SKM-1 treated with dmso at 0.1 percent for 144 hours (cell line): ENCODE data around the gene PRIMPOL.
"Not testable (repeated sequence)": the region's sequence is repeated elsewhere in the genome, so short reads cannot be mapped to it uniquely, and the experiment has no call there.

Source experiments
- DNase-seq: peaks from one replicate; lab custom pipeline; 2025; ENCODE audit not compliant: unreplicated experiment; lab: John Stamatoyannopoulos, UW

Gene PRIMPOL, protein sequence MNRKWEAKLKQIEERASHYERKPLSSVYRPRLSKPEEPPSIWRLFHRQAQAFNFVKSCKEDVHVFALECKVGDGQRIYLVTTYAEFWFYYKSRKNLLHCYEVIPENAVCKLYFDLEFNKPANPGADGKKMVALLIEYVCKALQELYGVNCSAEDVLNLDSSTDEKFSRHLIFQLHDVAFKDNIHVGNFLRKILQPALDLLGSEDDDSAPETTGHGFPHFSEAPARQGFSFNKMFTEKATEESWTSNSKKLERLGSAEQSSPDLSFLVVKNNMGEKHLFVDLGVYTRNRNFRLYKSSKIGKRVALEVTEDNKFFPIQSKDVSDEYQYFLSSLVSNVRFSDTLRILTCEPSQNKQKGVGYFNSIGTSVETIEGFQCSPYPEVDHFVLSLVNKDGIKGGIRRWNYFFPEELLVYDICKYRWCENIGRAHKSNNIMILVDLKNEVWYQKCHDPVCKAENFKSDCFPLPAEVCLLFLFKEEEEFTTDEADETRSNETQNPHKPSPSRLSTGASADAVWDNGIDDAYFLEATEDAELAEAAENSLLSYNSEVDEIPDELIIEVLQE

DNA sequence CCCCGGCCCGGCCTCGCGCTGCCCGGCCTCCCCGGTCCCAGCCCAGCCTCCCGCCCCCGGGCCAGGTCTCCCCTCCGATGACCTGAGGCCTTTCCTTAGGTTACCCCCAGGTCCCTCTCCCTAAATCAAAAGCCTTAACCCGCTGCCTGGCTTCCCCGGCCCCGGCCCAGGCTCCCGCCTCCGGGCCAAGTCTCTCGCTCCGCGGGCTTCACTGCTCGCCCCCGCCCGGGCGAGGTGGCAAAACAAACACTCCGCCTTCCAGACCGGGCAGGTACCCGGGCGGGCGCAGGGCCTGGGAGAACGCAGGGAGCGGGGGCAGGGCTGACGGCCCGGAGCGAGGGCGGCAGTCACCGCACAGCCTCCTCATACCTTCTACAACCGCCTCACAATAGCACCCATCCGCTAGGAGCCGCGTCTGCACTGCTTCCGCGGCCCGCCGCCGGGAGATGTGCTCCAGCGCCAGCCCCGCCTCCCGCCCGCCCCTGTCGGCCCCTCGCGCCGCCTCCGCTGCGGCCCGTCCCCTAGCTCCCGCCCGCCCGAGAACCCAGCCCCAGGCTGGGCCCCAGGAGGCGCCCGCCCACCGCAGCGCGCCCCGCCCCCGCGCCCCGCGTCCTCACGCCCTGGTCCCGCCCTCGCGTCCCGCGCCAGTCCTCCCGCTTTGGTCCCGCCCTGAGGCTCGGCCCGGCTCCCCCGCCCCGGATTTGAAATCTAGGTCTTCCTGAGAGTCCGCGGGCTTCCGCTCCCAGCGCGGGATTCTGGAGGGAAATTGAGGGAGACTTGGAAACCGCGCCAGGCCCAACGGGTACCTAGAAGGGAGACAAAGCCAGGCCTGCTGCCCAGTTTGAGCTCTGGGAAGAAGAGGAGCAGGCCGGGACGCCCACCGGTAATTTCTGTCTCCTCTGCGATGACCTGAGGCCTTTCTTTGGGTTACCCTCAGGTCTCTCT is at the start of gene PRIMPOL, which contains the start of gene CASP3:
Gene PRIMPOL, plus strand, starts transcription at position 713 of the 945 bp plus-strand sequence. CDS start 7,403 bp downstream, outside the sequence.
Gene CASP3, minus strand, starts transcription at position 422 of the 945 bp plus-strand sequence. CDS start 10,994 bp downstream, outside the sequence.
- DNase-seq = peak; percentile 92

DNA sequence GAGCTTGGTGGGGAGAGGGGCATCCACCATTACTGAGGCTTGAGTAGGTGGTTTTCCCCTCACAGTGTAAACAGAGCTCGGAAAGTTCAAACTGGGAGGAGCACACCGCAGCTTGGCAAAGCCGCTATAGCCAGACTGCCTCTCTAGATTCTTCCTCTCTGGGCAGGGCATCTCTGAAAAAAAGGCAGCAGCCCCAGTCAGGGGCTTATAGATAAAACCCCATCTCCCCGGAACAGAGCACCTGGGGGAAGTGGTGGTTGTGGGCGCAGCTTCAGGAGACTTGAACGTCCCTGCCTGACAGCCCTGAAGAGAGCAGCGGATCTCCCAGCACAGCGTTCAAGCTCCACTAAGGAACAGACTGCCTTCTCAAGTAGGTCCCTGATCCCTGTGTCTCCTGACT is 48.6 kb upstream of the PRIMPOL start:
- not testable (repeated sequence) for DNase-seq

DNA sequence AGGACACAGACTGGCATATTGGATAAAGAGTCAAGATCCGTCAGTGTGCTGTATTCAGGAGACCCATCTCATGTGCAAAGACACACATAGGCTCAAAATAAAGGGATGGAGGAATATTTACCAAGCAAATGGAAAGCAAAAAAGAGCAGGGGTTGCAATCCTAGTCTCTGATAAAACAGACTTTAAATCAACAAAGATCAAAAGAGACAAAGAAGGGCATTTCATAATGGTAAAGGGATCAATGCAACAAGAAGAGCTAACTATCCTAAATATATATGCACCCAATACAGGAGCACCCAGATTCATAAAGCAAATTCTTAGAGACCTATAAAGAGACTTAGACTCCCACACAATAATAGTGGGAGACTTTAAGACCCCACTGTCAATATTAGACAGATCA is 46.7 kb upstream of the PRIMPOL start:
- DNase-seq = not testable (repeated sequence)

DNA sequence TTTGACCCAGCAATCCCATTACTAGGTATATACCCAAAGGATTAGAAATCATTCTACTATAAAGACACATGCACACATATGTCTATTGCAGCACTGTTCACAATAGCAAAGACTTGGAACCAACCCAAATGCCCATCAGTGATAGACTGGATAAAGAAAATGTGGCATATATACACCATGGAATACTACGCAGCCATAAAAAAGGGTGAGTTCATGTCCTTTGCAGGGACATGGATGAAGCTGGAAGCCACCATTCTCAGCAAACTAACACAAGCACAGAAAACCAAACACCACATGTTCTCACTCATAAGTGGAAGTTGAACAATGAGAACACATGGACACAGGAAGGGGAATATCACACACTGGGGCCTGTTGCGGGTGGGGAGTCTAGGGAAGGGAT is 42.1 kb upstream of the PRIMPOL start:
- not testable (repeated sequence) for DNase-seq

DNA sequence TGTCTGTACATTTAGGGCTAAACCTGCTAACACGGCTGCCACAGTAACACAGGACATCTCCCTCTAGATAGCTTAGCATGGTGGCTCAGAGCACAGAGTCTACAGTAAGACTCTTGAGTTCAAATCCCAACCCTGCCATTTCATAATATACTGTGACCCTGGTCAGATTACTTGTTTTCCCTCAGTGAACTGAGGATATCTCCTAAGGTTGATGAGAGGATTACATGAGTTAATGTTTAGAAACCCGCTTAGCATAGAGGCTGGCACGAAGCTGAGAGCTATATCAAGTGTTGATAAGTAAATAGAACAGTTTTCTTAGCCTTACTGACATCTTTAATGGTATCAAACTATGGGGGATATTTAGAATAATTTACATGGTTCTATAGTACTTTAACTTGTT is 37.5 kb upstream of the PRIMPOL start:
- DNase-seq = no peak

DNA sequence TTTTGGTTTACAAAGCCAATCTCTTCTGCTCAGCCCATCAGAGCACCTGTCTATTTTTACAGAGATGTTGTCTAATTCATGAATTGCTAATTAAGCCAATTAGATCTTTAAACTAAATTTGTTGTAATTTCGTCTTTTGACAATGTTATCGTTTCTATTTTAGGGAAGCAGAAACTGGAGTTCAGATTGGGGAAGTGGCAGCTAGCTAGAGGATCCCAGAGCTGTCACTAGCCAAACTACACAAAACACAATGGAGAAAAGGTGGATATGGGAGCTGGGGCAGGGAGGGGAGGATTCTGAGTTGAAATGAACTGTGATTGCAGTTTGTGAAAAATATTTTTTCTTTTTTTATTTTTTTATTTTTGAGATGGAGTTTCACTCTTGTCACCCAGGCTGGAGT is 36.1 kb upstream of the PRIMPOL start:
- DNase-seq = no peak

DNA sequence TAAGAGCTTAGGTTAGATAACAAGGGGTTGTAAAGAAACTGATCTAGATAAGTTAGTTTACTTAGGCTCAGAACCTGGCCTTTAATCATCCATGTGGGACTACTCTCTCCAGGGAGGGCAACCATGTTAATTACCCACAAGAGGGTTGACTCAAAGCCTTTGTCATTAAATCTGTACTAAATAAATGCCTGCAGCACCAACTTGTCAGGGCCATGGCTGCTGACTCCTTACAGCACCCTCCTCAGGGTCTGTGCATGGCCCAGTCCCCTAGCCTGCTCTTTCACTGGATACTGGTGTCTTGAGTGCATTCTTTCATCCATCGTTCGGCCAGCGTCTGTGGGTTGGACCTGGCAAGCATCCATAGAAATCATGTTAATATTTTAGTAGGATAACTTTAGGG is 35.0 kb upstream of the PRIMPOL start:
- DNase-seq = no peak

DNA sequence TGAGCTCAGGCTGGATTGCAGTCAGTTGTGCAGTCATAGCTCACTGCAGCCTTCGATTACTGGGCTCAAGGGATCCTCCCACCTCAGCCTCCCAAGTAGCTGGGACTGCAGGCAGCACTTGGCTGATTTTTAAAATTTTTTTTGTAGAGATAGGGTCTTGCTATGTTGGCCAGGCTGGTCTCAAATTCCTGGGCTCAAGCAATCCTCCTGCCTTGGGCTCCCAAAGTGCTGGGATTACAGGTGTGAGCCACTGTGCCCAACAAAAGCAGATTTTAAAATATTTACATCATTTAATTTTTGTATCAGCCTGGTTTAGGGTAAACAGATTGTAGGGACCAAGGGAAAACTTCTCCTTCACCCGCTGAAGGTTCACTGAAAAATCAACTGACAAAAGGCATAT is 33.4 kb upstream of the PRIMPOL start:
- not testable (repeated sequence) for DNase-seq

DNA sequence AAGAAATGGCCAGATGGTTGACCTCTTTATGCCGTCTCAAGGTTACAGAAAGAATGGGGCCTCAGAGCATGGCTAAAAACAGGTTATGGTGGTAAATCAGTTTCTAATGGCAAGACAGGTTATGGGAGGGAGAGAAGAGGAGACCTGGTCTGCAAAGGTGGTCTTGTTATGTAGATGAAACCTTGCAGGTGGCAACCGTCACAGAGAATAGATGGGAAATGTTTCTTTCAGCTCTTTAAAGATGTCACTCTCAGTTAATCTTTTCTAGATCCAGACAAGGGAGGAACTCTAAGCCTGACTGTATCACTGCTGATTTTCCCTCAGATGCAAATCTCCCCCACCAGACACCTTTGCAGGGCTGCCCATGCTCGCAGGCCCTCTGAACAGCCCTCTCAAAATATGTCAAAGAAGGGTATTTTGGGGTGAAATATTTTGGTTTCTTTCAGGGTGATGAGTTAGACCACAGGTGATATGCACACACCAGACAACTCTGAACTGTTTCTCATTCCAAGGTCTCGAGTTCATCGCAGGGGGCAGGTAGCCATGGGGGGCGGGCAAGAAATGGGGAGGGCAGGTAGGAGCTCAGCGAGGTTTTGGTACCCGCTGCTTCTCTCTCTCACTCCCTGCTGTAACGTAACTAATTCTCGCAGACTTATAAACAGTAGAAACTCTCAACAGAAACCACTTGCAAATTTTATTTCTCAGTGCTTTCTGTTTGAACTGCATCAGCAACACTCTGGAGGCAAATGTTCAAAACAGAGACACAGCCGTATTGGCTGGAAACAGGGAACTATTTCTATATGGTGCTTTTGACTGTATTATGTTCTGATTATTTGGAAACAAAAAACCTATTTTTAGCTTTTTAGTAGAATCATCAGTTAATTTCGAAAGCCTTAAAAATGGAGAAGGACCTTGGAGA is 32.6 kb upstream of the PRIMPOL start:
- DNase-seq = no peak

DNA sequence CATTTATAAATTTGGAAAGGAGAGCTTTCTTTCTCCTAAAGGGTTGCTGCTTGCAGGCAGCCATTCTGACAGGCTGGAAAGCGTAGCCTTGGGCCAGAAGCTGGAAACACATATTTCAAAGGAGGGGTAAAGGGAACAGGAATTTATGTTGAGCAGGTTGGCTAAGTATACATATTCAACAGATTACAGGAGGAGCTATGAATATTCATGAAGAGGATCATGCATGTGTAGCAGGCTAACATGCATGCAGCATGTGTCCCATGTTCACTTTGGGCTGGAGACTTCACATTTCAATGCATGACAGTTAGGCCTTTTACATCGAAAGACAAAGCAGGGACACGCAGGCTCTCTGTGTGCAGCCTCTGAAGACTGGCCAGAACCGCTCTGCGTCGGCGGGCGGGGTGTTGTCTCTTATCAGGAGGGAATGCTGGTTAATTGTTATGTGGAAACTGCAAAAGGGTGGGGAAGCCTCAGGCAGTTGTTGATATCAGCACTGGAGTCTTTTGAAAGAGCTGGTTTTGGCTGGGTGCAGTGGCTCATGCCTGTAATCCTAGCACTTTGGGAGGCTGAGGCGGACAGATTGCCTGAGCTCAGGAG is 31.8 kb upstream of the PRIMPOL start:
- no peak for DNase-seq

DNA sequence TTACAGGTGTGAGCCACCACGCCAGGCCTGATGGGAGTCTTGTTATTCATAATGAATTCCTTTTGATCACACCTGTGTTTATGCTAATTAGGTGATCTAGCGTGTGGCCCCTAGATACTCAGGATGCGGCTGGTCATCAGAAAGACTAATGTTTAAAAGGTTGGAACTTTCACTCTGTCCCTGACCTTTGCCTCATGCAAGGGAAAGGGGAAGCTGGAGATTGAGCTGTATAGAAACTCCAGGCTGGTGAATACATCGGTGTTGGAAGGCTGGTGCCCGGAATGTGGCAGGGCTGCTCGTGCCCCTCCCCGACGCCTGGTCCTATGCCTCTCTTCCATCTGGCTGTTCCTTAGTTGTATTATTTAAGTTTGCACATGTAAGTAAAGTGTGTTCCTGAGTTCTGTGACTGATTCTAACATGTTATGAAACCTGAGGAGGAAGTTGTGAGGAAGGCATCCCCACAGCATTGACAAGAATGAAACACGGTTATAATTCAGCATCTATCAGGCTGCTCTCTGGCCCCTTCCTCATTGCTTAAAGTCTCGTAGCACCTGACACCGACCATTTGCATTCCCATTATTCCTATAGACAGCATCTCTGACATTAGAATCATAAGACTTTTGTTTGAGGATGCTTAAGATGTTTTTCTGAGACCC is 29.2 kb upstream of the PRIMPOL start:
- peak; percentile 15 for DNase-seq

DNA sequence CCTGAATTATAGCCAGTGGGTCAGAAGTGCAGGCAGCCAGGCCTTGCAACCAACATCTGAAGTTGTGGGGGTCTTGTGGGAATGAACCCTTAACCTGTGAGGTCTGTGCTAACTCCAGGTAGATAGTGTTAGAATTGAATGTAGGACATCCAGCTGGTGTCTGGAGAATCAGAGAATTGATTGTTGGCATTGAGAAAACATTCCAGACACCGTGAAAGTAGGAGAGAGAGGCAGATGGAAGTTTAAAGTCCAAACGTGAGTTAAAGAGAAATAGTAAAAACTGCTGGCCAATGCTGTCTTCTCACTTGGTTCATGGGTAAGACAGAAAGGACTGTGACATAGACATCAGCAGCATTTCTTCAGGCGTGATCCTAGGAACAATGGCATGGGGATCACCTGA is 28.0 kb upstream of the PRIMPOL start:
- no peak for DNase-seq

DNA sequence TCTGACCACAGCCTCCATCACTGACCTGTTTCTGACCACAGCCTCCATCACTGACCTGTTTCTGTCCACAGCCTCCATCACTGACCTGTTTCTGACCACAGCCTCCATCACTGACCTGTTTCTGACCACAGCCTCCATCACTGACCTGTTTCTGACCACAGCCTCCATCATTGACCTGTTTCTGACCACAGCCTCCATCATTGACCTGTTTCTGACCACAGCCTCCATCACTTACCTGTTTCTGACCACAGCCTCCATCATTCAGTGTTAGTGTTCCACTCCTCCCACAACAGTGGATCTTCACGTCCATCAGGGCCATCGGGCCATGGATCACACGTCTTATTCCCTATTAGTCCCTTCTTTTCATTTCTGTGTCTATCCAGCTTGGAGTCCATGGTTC is 25.0 kb upstream of the PRIMPOL start:
- not testable (repeated sequence) for DNase-seq

DNA sequence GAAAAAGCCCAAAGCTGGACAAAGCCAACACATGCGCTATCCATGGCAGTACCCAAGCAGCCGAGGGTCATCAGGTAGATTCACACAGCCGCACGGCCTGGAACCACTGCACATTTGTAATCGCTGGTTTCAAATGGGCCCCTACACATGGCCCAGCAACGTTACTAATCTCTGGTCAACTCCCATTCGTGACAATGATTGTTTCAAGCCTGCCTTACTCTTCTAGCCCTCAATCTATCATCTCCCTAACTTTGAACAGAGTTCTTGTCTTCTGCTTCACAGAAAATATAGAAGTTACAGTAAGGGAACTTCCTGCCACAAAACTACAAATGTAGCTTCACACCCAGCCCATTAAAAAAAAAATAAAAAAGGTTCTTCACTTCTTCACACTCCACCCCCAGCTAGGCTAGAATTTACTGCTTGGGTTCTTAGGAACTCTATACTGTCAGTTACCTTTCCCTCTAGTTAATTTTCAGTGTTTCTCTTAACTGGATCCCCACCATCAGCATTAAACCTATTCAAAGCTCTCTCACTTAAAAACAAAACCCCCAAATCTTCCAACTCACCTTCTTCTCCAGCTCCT is 24.5 kb upstream of the PRIMPOL start:
- no peak for DNase-seq

DNA sequence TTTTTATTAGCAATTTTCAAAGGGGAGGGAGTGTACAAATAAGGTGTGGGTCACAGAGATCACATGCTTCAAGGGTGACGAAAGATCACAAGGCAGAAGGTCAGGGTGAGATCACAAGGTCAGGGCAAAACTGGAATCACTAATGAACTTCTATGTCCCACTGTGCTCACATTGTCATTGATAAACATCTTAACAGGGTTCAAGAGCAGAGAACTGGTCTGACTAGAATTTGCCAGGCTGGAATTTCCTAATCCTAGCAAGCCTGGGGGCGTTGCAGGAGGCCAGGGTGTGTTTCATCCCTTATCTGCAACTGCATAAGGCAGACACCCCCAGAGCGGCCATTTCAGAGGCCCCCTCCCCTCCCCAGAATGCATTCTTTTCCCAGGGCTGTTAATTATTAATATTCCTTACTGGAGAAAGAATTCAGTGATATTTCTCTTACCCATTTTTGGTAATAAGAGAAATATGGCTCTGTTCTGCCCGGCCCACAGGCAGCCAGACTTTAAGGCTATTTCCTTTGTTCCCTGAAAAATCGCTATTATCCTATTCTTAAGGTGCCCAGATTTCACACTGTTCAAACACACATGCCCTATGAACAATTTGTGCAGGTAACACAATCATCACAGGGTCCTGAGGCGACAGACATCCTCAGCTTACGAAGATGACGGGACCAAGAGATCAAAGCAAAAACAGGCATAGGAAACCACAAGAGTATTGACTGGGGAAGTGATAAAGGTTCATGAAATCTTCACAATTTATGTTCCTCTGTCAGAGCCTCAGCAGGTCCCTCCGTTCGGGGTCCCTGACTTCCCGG is 23.5 kb upstream of the PRIMPOL start:
- not testable (repeated sequence) for DNase-seq

DNA sequence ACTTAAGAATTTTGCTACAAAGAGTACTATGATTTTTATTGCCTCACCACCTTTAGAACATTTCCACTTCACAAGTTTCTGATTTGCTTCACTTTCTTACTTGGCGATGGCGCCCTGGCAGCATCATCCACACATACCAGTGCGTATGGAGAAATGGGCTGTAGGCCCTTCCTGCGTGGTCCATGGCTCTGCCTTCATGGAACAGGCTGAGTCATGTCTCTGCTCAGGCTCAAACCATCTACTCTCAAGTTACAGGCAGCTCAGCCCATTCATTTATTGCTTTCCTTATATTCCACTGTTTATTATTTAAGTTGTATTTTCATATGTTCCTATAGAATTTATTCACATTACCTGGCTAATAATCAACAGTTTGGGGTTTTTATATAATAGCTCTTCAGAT is 21.4 kb upstream of the PRIMPOL start:
- DNase-seq = no peak

DNA sequence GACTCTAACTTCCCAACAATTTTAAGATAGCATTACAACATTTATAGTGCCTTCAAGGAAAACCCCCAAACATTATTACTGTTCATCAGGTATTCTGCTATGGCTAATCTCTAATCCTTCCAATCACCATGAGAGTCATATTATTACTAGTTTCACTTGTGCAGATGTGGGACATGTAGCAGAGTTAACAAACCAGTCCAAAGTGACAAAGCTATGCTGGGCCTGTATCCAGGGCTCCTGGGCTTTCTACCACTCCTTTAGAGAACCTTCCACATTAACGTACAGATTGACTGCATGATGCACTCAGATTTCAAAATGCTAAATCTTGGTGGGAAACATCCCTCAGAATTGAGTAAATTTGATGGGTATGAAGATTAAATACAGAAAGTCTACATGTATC is 16.7 kb upstream of the PRIMPOL start:
- no peak for DNase-seq

DNA sequence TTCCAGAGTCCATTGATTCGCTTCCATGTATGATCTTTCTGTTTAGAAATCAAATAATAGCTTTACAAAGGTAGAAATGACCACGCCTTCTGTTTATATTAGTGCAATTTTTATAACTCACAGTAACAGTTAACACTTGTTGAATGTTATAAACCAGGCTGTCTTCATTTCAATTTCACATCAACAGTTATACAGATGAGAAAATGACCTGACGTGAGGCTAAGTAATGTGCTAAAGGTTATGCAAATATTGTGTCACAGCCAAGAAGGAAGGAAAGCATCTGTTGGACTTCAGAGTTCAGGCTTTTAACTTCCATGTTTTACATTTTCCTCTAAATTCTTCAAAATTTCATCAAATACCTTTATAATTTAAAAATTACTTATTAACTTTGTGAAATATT is 14.2 kb upstream of the PRIMPOL start:
- DNase-seq = no peak
